ENCODE data around the gene IGSF3.
"Not testable (repeated sequence)": the region's sequence is repeated elsewhere in the genome, so short reads cannot be mapped to it uniquely, and the experiment has no call there.

DNA sequence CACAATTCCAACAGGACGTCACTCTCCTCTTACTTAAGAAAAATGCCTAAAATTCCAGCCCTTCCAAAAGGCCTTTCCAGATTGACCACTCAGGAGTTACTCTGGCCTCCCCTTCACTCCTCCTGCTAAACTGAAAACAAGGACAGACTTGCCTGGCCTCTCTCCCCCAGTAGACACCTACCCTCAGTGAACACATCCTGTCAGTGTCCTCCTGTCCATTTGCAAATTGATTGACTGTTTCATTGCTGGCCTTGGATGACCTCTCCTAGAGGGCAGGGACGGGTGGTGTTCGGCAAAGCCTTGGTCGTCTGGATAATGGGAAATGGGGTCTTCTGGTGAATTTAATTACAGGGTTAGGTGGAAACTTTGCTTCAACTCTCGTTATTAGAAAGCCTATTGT is 8.9 kb downstream of the IGSF3 start:
- TF ChIP-seq, protein P1, sequence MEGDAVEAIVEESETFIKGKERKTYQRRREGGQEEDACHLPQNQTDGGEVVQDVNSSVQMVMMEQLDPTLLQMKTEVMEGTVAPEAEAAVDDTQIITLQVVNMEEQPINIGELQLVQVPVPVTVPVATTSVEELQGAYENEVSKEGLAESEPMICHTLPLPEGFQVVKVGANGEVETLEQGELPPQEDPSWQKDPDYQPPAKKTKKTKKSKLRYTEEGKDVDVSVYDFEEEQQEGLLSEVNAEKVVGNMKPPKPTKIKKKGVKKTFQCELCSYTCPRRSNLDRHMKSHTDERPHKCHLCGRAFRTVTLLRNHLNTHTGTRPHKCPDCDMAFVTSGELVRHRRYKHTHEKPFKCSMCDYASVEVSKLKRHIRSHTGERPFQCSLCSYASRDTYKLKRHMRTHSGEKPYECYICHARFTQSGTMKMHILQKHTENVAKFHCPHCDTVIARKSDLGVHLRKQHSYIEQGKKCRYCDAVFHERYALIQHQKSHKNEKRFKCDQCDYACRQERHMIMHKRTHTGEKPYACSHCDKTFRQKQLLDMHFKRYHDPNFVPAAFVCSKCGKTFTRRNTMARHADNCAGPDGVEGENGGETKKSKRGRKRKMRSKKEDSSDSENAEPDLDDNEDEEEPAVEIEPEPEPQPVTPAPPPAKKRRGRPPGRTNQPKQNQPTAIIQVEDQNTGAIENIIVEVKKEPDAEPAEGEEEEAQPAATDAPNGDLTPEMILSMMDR (IDR thresholded peaks at IDR 0.05; ENCODE audit: control extremely low read depth in 1 of 3, insufficient read depth in 1 of 3, low read depth in 1 of 3, low read length in 3 of 3), result not testable (repeated sequence)
- not testable (repeated sequence) for TF ChIP-seq CEBPB (IDR thresholded peaks at IDR 0.05; ENCODE audit: low read depth, low read length); POLR2AphosphoS5 (IDR thresholded peaks at IDR 0.05; ENCODE audit: low read depth, low read length); RAD21 (IDR thresholded peaks at IDR 0.05 in 1 of 2, conservative IDR thresholded peaks at IDR 0.05 in 1 of 2; ENCODE audit: low read depth in 2 of 2, low read length in 2 of 2); JUND (IDR thresholded peaks at IDR 0.05; ENCODE audit: low read length); EGR1 (IDR thresholded peaks at IDR 0.05; ENCODE audit: borderline replicate concordance, low read depth, low read length); RBBP5 (IDR thresholded peaks at IDR 0.05; ENCODE audit: borderline replicate concordance, low read depth, low read length); ZNF274 (IDR thresholded peaks at IDR 0.05; ENCODE audit: borderline replicate concordance, extremely low read depth, low read length); CREB1 (IDR thresholded peaks at IDR 0.05); TAF1 (IDR thresholded peaks at IDR 0.05; ENCODE audit: low read depth, low read length); CBX8 (IDR thresholded peaks at IDR 0.05; ENCODE audit: borderline replicate concordance, low read depth, low read length); FOSL1 (IDR thresholded peaks at IDR 0.05; ENCODE audit: insufficient read depth, low read depth, low read length); RNF2 (IDR thresholded peaks at IDR 0.05; ENCODE audit: borderline replicate concordance, low read depth, low read length, missing control alignments, poor library complexity, severe bottlenecking); BRCA1 (IDR thresholded peaks at IDR 0.05; ENCODE audit: low read depth, low read length)

Measured in H1 (cell line).